Smooth muscle cell (in vitro differentiated cells): Measurements from ENCODE around the gene MYH14. TPM values are rescaled to one million over a fixed set of nuclear protein-coding genes. Genes with fewer than 3 reads are reported as not detected.
A peak's percentile ranks its signal among the peaks of the same experiment; 100 is the strongest.
"Not testable (repeated sequence)": the region's sequence is repeated elsewhere in the genome, so short reads cannot be mapped to it uniquely, and the experiment has no call there.

ENCODE experiments used
- DNase-seq: peaks from one replicate; lab custom pipeline; 2025; ENCODE audit not compliant: unreplicated experiment; lab: John Stamatoyannopoulos, UW
- H2AFZ ChIP-seq: fragments of 200-600 bp; sonication (generic); 2 replicates; pipeline ENCODE4 v1.6.0; 2016; ENCODE audit warnings: antibody characterized with exemption, low read depth, mild to moderate bottlenecking
- H3F3A ChIP-seq: fragments of 200-600 bp; sonication (generic); 2 replicates; pipeline ENCODE4 v1.6.0; 2017; ENCODE audit warnings: antibody characterized with exemption, low read depth
- H3K27ac ChIP-seq: fragments of 200-600 bp; sonication (generic); 2 replicates; pipeline ENCODE4 v1.5.1; 2016; ENCODE audit warnings: low read depth, mild to moderate bottlenecking
- H3K27me3 ChIP-seq: fragments of 200-600 bp; sonication (generic); 2 replicates; pipeline ENCODE4 v1.6.1; 2016; ENCODE audit warnings: low read depth, mild to moderate bottlenecking
- H3K36me3 ChIP-seq: fragments of 200-600 bp; sonication (generic); 2 replicates; pipeline ENCODE4 v1.5.1; 2016; ENCODE audit warnings: low read depth
- H3K4me1 ChIP-seq: fragments of 200-600 bp; sonication (generic); 2 replicates; pipeline ENCODE4 v1.5.1; 2016; ENCODE audit warnings: low read depth
- H3K4me2 ChIP-seq: fragments of 200-600 bp; sonication (generic); 2 replicates; pipeline ENCODE4 v1.6.0; 2016; ENCODE audit warnings: mild to moderate bottlenecking
- H3K4me3 ChIP-seq: fragments of 200-600 bp; sonication (generic); 2 replicates; pipeline ENCODE4 v1.5.1; 2016; ENCODE audit warnings: mild to moderate bottlenecking
- H3K79me2 ChIP-seq: fragments of 200-600 bp; sonication (generic); 2 replicates; pipeline ENCODE4 v1.6.0; 2016; ENCODE audit warnings: low read depth, mild to moderate bottlenecking
- H3K9ac ChIP-seq: fragments of 200-600 bp; sonication (generic); 2 replicates; pipeline ENCODE4 v1.6.0; 2016; ENCODE audit warnings: low read depth
- H3K9me3 ChIP-seq: fragments of 200-600 bp; sonication (generic); replicated peaks from 2 replicates; pipeline ENCODE4 v1.5.1; 2016; ENCODE audit warnings: low read depth
- H4K20me1 ChIP-seq: fragments of 200-600 bp; sonication (generic); 2 replicates; pipeline ENCODE4 v1.6.0; 2016; ENCODE audit warnings: low read depth
- CTCF ChIP-seq: fragments of 200-600 bp; sonication (generic); IDR thresholded peaks from 2 replicates; pipeline ENCODE4 v1.5.1; 2017; ENCODE audit warnings: borderline replicate concordance, mild to moderate bottlenecking, antibody characterized with exemption; ENCODE audit not compliant: insufficient read depth, poor library complexity, severe bottlenecking
- WGBS: methylation state at CpG from one replicate; pipeline ENCODE4 v1.1.7; 2016; ENCODE audit warnings: low lambda C conversion rate; 5-methylcytosine and 5-hydroxymethylcytosine counted together
- polyA plus RNA-seq: library from polyadenylated mRNA; unstranded; fragments of >200 nt; fragmentation: Nextera tagmentation; extraction: Ambion mirVana; gene quantifications from 2 replicates; pipeline ENCODE4 v1.2.1, GENCODE V29; 2016
- total RNA-seq: library from RNA; depleted of rRNA; stranded (reverse); fragments of >200 nt; gene quantifications from 2 replicates; pipeline ENCODE4 v1.2.3, GENCODE V29; 2014

Gene MYH14
- total and polyA plus RNA-seq, 2 experiments from 2014 or later, result 7.5 to 30.6 TPM

- no peak overlapping the region for H3K4me2 ChIP-seq
- no peaks in the 10 kb centered on the region for H3K27me3 ChIP-seq
- no peak for DNase-seq
- WGBS, result 80% methylated on average over 22 of the region's 22 CpGs
- no peak for TF ChIP-seq CTCF
- H2AFZ ChIP-seq, result no peak overlapping the region
- no peaks in the 10 kb centered on the region for H3F3A ChIP-seq
- H3K36me3 ChIP-seq, result no peaks in the 10 kb centered on the region
- no peak overlapping the region for H3K4me3 ChIP-seq
- no peak overlapping the region for H3K9ac ChIP-seq
- no peaks in the 10 kb centered on the region for H3K4me1 ChIP-seq
- H3K79me2 ChIP-seq, result no peaks in the 10 kb centered on the region
- H3K27ac ChIP-seq, result no peak overlapping the region
- H4K20me1 ChIP-seq, result no peaks in the 10 kb centered on the region
- H3K9me3 ChIP-seq, result no peaks in the 10 kb centered on the region
These were observed 146.0 kb downstream of the MYH14 start for GRCh38 chr19:50349277-50350057.

- Histone ChIP-seq H3F3A (no peaks in the 10 kb centered on the region), H3K4me1 (no peaks in the 10 kb centered on the region), H3K27me3 (no peaks in the 10 kb centered on the region), H3K9ac (no peak overlapping the region), H2AFZ (no peak overlapping the region), H3K9me3 (no peaks in the 10 kb centered on the region), H3K4me2 (no peak overlapping the region), H3K79me2 (no peaks in the 10 kb centered on the region), H4K20me1 (no peaks in the 10 kb centered on the region), H3K4me3 (no peak overlapping the region), H3K36me3 (no peaks in the 10 kb centered on the region), H3K27ac (no peak overlapping the region)
- no peak for TF ChIP-seq CTCF
- 80% methylated on average over 4 of the region's 4 CpGs for WGBS
- no peak for DNase-seq
These were observed 148.8 kb downstream of the MYH14 start for GRCh38 chr19:50352242-50352641.

GRCh38 chr19:50353487-50353880, 150.1 kb downstream of the MYH14 start:
- DNase-seq, H3K4me1 ChIP-seq, H3K4me3 ChIP-seq, H2AFZ ChIP-seq, H3K9ac ChIP-seq, H3K36me3 ChIP-seq, H4K20me1 ChIP-seq, H3K27ac ChIP-seq, H3F3A ChIP-seq, H3K9me3 ChIP-seq, H3K4me2 ChIP-seq, H3K27me3 ChIP-seq, H3K79me2 ChIP-seq: not testable (repeated sequence)
- 91% methylated on average over 7 of the region's 7 CpGs for WGBS

GRCh38 chr19:50356691-50357177, 153.3 kb downstream of the MYH14 start:
- Histone ChIP-seq H3K9me3 (no peaks in the 10 kb centered on the region), H3K4me2 (no peak overlapping the region), H3K4me3 (no peak overlapping the region), H3K36me3 (no peaks in the 10 kb centered on the region), H4K20me1 (no peaks in the 10 kb centered on the region), H3K9ac (no peak overlapping the region), H3K27me3 (no peaks in the 10 kb centered on the region), H3K27ac (no peak overlapping the region), H2AFZ (peak overlapping the region; percentile 55), H3K79me2 (no peaks in the 10 kb centered on the region), H3F3A (no peaks in the 10 kb centered on the region), H3K4me1 (no peaks in the 10 kb centered on the region)
- DNase-seq, result no peak
- WGBS, result 50% methylated on average over 13 of the region's 13 CpGs
- no peak for TF ChIP-seq CTCF
